Hepatocyte (in vitro differentiated cells): Measurements from ENCODE around the gene POLG.

ENCODE experiments used
- CTCF ChIP-seq: fragments of 200-600 bp; sonication (generic); IDR thresholded peaks from 2 replicates; pipeline ENCODE4 v1.5.1; 2016; ENCODE audit warnings: antibody characterized with exemption, mild to moderate bottlenecking; ENCODE audit not compliant: poor library complexity
- EZH2 ChIP-seq: fragments of 200-600 bp; sonication (generic); IDR thresholded peaks from 2 replicates; pipeline ENCODE4 v1.6.1; 2016; ENCODE audit warnings: antibody characterized with exemption, mild to moderate bottlenecking, borderline replicate concordance

- TF ChIP-seq CTCF (no peak), EZH2 (no peak)
Observed at GRCh38 chr15:89366656-89367393, 32.2 kb upstream of the POLG start.
